GM20000 (cell line): ENCODE measurements around the gene ANKRD29.

Source experiments
- DNase-seq: peaks from one replicate; pipeline ENCODE4 v3.0.0; 2012; ENCODE audit warnings: low spot score
- CTCF ChIP-seq: IDR thresholded peaks from 2 replicates; pipeline ENCODE4 v1.5.1; 2012; ENCODE audit warnings: mild to moderate bottlenecking, control low read depth; ENCODE audit errors: extremely low read depth, missing control alignments

The ANKRD29 gene

GRCh38 chr18:23635283-23636070 lies 27.2 kb downstream of the ANKRD29 start:
- TF ChIP-seq CTCF, result no peak
- no peak for DNase-seq

- no peak for DNase-seq
- TF ChIP-seq CTCF, result no peak
Measured at GRCh38 chr18:23634692-23635091, 28.0 kb downstream of the ANKRD29 start.

- no peak for DNase-seq
- TF ChIP-seq CTCF, result no peak
Measured at GRCh38 chr18:23632615-23633014, 30.1 kb downstream of the ANKRD29 start.

DNA sequence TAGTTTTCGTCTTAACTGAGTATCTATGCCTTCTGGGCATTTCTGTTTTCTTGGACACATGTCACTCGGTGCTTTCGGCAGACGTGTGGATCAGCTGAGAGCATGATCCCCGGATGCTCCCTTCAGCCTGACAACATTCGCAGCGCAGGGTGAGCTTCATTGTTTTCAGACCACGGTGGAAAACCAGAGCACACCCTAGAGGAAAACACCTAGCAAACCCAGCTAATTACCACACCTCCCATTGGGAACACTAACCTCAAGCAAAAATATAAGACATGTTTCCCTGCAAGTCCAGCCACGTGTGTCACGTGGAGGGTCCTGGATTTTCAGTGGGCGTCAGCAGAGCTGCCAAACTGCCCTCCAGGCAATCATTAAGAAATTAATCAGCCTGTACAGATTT lies 31.0 kb downstream of the ANKRD29 start:
- no peak for TF ChIP-seq CTCF
- DNase-seq, result no peak

DNA sequence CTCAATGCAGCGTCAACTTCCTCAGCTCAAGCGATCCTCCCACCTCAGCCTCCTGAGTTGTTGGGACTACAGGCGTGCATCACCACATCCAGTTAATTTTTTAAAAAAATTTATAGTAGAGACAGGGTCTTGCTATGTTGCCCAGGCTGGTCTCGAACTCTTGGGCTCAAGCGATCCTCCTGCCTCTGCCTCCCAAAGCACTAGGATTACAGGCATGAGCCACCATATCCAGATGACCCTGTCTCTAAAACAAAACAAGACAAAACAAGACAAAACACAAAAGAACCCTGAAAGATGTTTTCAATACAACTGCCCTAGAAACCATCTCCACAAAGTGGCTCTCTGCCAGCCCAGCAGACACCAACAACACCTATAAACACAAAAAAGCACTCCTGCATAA lies 31.4 kb downstream of the ANKRD29 start:
- no peak for DNase-seq
- no peak for TF ChIP-seq CTCF

DNA sequence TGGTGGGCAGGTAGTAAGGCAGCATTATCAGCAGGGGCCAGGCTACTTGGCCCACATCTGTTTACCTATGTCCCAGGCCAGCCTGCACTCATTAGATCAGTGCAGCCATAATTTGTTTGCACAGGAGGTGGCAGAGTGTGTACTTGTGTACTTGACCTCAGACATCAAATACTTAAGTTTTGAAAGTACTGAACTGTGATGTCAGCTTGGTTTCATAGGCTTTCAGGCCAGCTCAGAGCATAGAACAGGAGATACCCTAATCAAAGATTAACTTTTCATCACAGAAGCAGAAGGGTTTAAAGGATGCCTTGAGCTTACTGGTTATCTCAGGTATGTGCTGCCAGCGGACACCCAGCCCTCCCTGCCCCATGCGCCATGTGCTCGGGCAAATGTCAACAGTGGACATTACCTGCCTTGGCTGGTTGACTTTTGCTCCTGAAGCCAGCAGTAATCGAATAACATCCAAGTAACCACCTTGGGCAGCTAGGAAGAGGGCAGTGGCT lies 33.2 kb downstream of the ANKRD29 start:
- peak; percentile 51 for DNase-seq
- TF ChIP-seq CTCF, result no peak

DNA sequence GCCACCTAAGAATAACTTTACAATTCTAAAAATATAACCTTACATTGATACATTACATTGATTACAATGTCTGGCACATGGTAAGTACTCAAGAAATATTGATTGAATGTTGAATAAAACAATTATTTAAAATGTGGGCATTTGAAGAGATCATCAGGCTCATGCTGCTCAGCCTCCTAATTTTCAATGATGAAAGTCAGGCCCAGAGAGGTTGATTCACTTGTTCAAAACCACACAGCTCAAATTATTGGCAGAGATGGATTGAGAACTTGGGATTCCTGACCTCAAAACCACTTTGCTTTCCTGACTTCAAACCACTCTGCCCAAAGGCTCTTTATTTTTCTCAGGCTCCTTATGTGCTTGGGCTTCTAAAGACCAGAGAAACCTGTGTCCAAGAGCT lies 34.7 kb downstream of the ANKRD29 start:
- no peak for DNase-seq
- TF ChIP-seq CTCF, result no peak
